ENCODE data around the gene HUS1B.

The HUS1B gene

GRCh38 chr6:624979-625378, 31.9 kb downstream of the HUS1B start:
- H3K9me3 Mint-ChIP-seq = no peaks in the 10 kb centered on the region
- peaks cover 8 to 13% of the 10 kb centered on the region in 2 donors for H3K4me1 Mint-ChIP-seq
- peak in 1 of 2 donors; percentile 29 for ATAC-seq (replicated peaks)
- H3K27me3 Mint-ChIP-seq = no peaks in the 10 kb centered on the region
- DNase-seq = no peak
- no peak overlapping the region for H3K4me3 Mint-ChIP-seq
- no peak overlapping the region for H3K27ac Mint-ChIP-seq
- peaks cover 19 to 36% of the 10 kb centered on the region in 2 donors for H3K36me3 Mint-ChIP-seq

- peaks cover 19 to 29% of the 10 kb centered on the region in 2 donors for H3K36me3 Mint-ChIP-seq
- ATAC-seq (replicated peaks) = no peak
- no peaks in the 10 kb centered on the region for H3K9me3 Mint-ChIP-seq
- H3K27ac Mint-ChIP-seq = no peak overlapping the region
- no peak overlapping the region for H3K4me3 Mint-ChIP-seq
- H3K27me3 Mint-ChIP-seq = no peaks in the 10 kb centered on the region
- peaks cover 0 to 2% of the 10 kb centered on the region in 2 donors for H3K4me1 Mint-ChIP-seq
- DNase-seq = no peak
Observed at GRCh38 chr6:622462-622861, 34.4 kb downstream of the HUS1B start.

- Mint-ChIP-seq H3K36me3 (peaks cover 23 to 34% of the 10 kb centered on the region in 2 donors), H3K27ac (no peak overlapping the region), H3K4me3 (no peak overlapping the region), H3K4me1 (peaks cover 0 to 2% of the 10 kb centered on the region in 2 donors), H3K9me3 (no peaks in the 10 kb centered on the region), H3K27me3 (no peaks in the 10 kb centered on the region)
- ATAC-seq (replicated peaks) (no peak), DNase-seq (no peak)
Observed at GRCh38 chr6:621931-622330, 35.0 kb downstream of the HUS1B start.

GRCh38 chr6:620950-621349, 36.0 kb downstream of the HUS1B start:
- Mint-ChIP-seq H3K27me3 (no peaks in the 10 kb centered on the region), H3K27ac (no peak overlapping the region), H3K36me3 (peaks cover 22 to 36% of the 10 kb centered on the region in 2 donors), H3K9me3 (no peaks in the 10 kb centered on the region), H3K4me3 (no peak overlapping the region), H3K4me1 (peaks cover 0 to 2% of the 10 kb centered on the region in 2 donors)
- no peak for ATAC-seq (replicated peaks)
- no peak for DNase-seq

GRCh38 chr6:620166-620565, 36.7 kb downstream of the HUS1B start:
- no peaks in the 10 kb centered on the region for H3K27me3 Mint-ChIP-seq
- H3K36me3 Mint-ChIP-seq = peaks cover 29 to 40% of the 10 kb centered on the region in 2 donors
- no peak for ATAC-seq (replicated peaks)
- H3K4me3 Mint-ChIP-seq = no peak overlapping the region
- no peaks in the 10 kb centered on the region for H3K9me3 Mint-ChIP-seq
- peaks cover 0 to 1% of the 10 kb centered on the region in 2 donors for H3K4me1 Mint-ChIP-seq
- DNase-seq = no peak
- no peak overlapping the region for H3K27ac Mint-ChIP-seq

GRCh38 chr6:617456-618100, 39.3 kb downstream of the HUS1B start:
- no peaks in the 10 kb centered on the region for H3K4me1 Mint-ChIP-seq
- H3K9me3 Mint-ChIP-seq = no peaks in the 10 kb centered on the region
- no peaks in the 10 kb centered on the region for H3K27me3 Mint-ChIP-seq
- no peak overlapping the region for H3K27ac Mint-ChIP-seq
- H3K36me3 Mint-ChIP-seq = peaks cover 29 to 47% of the 10 kb centered on the region in 2 donors
- no peak for DNase-seq
- ATAC-seq (replicated peaks) = no peak
- no peak overlapping the region for H3K4me3 Mint-ChIP-seq

GRCh38 chr6:613981-614380, 42.9 kb downstream of the HUS1B start:
- Mint-ChIP-seq H3K27ac (no peak overlapping the region), H3K36me3 (peaks cover 25 to 44% of the 10 kb centered on the region in 2 donors), H3K4me3 (no peak overlapping the region), H3K4me1 (peaks cover 3 to 12% of the 10 kb centered on the region in 2 donors), H3K9me3 (no peaks in the 10 kb centered on the region), H3K27me3 (no peaks in the 10 kb centered on the region)
- no peak for ATAC-seq (replicated peaks)
- no peak for DNase-seq

GRCh38 chr6:611928-612327, 45.0 kb downstream of the HUS1B start:
- Mint-ChIP-seq H3K9me3 (no peaks in the 10 kb centered on the region), H3K36me3 (peaks cover 25 to 48% of the 10 kb centered on the region in 2 donors), H3K27ac (no peak overlapping the region), H3K4me3 (no peak overlapping the region), H3K27me3 (no peaks in the 10 kb centered on the region), H3K4me1 (peaks cover 3 to 12% of the 10 kb centered on the region in 2 donors)
- ATAC-seq (replicated peaks) (no peak), DNase-seq (no peak)

- H3K36me3 Mint-ChIP-seq = peaks cover 30 to 55% of the 10 kb centered on the region in 2 donors
- H3K4me3 Mint-ChIP-seq = no peak overlapping the region
- H3K9me3 Mint-ChIP-seq = peaks cover 3 to 4% of the 10 kb centered on the region in 2 donors
- H3K4me1 Mint-ChIP-seq = peaks cover 3 to 12% of the 10 kb centered on the region in 2 donors
- H3K27me3 Mint-ChIP-seq = no peaks in the 10 kb centered on the region
- no peak overlapping the region for H3K27ac Mint-ChIP-seq
- no peak for DNase-seq
- no peak for ATAC-seq (replicated peaks)
Observed at GRCh38 chr6:610882-611281, 46.0 kb downstream of the HUS1B start.

- ATAC-seq (replicated peaks) (no peak), DNase-seq (no peak)
- H3K4me1 Mint-ChIP-seq = peaks cover 3 to 18% of the 10 kb centered on the region in 2 donors
- no peak overlapping the region for H3K4me3 Mint-ChIP-seq
- peaks cover 4% of the 10 kb centered on the region in 2 donors for H3K9me3 Mint-ChIP-seq
- no peak overlapping the region for H3K27ac Mint-ChIP-seq
- no peaks in the 10 kb centered on the region for H3K27me3 Mint-ChIP-seq
- peaks cover 28 to 53% of the 10 kb centered on the region in 2 donors for H3K36me3 Mint-ChIP-seq
Observed at GRCh38 chr6:609905-610304, 47.0 kb downstream of the HUS1B start.

- Mint-ChIP-seq H3K27me3 (no peaks in the 10 kb centered on the region), H3K4me1 (peaks cover 10 to 24% of the 10 kb centered on the region in 2 donors), H3K4me3 (no peak overlapping the region), H3K27ac (no peak overlapping the region), H3K9me3 (peaks cover 4% of the 10 kb centered on the region in 2 donors), H3K36me3 (peaks cover 31 to 57% of the 10 kb centered on the region in 2 donors)
- no peak for DNase-seq
- no peak for ATAC-seq (replicated peaks)
Observed at GRCh38 chr6:606829-607379, 50.0 kb downstream of the HUS1B start.

Measured in stimulated activated naive B cell treated with anti-CD40 and anti-IgM and Interleukin-4, amounts not matched to agents 10 μg/mL and 1 μg/mL and 100 μg/mL, for 72 hours (primary cell).